Measurements from ENCODE around the gene PCDHB6.
"Not testable (repeated sequence)": the region's sequence is repeated elsewhere in the genome, so short reads cannot be mapped to it uniquely, and the experiment has no call there.

PCDHB6 gene

GRCh38 chr5:141172381-141173204 lies 22.7 kb downstream of the PCDHB6 start, which contains the start of gene PCDHB7:
Gene PCDHB7 (plus strand): TSS chr5:141172644. CDS start chr5:141172836, 192 bp downstream.
- TF ChIP-seq, protein P1, sequence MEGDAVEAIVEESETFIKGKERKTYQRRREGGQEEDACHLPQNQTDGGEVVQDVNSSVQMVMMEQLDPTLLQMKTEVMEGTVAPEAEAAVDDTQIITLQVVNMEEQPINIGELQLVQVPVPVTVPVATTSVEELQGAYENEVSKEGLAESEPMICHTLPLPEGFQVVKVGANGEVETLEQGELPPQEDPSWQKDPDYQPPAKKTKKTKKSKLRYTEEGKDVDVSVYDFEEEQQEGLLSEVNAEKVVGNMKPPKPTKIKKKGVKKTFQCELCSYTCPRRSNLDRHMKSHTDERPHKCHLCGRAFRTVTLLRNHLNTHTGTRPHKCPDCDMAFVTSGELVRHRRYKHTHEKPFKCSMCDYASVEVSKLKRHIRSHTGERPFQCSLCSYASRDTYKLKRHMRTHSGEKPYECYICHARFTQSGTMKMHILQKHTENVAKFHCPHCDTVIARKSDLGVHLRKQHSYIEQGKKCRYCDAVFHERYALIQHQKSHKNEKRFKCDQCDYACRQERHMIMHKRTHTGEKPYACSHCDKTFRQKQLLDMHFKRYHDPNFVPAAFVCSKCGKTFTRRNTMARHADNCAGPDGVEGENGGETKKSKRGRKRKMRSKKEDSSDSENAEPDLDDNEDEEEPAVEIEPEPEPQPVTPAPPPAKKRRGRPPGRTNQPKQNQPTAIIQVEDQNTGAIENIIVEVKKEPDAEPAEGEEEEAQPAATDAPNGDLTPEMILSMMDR (IDR thresholded peaks at IDR 0.05), result peak; percentile 24
- no peaks in the 10 kb centered on the region for H3K27me3 Mint-ChIP-seq (ENCODE audit: low read depth, poor library complexity)
- H3K4me1 Mint-ChIP-seq, result no peaks in the 10 kb centered on the region
- peaks cover 28% of the 10 kb centered on the region for H3K36me3 Mint-ChIP-seq (ENCODE audit: low read depth)
- DNase-seq, result peak; percentile 29
- H3K9me3 Mint-ChIP-seq, result peaks cover 55% of the 10 kb centered on the region
- H3K4me3 Mint-ChIP-seq, result no peak within 1 kb of the TSS
- no peak within 1 kb of the TSS for H3K27ac Mint-ChIP-seq

GRCh38 chr5:141174291-141175104 lies 24.6 kb downstream of the PCDHB6 start:
- H3K4me3 Mint-ChIP-seq; H3K27ac Mint-ChIP-seq; H3K27me3 Mint-ChIP-seq (ENCODE audit: low read depth, poor library complexity); H3K4me1 Mint-ChIP-seq; DNase-seq: not testable (repeated sequence)
- H3K9me3 Mint-ChIP-seq, result peaks cover 38% of the 10 kb centered on the region
- peaks cover 17% of the 10 kb centered on the region for H3K36me3 Mint-ChIP-seq (ENCODE audit: low read depth)

- H3K9me3 Mint-ChIP-seq, result peaks cover 38% of the 10 kb centered on the region
- H3K27ac Mint-ChIP-seq, result no peak overlapping the region
- TF ChIP-seq, protein P1 (IDR thresholded peaks at IDR 0.05), result no peak
- H3K4me1 Mint-ChIP-seq, result no peaks in the 10 kb centered on the region
- no peaks in the 10 kb centered on the region for H3K27me3 Mint-ChIP-seq (ENCODE audit: low read depth, poor library complexity)
- no peak for DNase-seq
- peaks cover 15% of the 10 kb centered on the region for H3K36me3 Mint-ChIP-seq (ENCODE audit: low read depth)
- H3K4me3 Mint-ChIP-seq, result no peak overlapping the region
Measured at GRCh38 chr5:141175933-141176332, 26.1 kb downstream of the PCDHB6 start.

GRCh38 chr5:141177577-141178191 lies 27.8 kb downstream of the PCDHB6 start, which contains the start of gene PCDHB8:
Gene PCDHB8 (plus strand): TSS chr5:141177790. CDS start chr5:141178035, 245 bp downstream.
- not testable (repeated sequence) for H3K4me1 Mint-ChIP-seq; H3K27ac Mint-ChIP-seq; DNase-seq; H3K27me3 Mint-ChIP-seq (ENCODE audit: low read depth, poor library complexity); H3K4me3 Mint-ChIP-seq
- Mint-ChIP-seq H3K9me3 (peaks cover 38% of the 10 kb centered on the region), H3K36me3 (ENCODE audit: low read depth) (peaks cover 17% of the 10 kb centered on the region)

DNA sequence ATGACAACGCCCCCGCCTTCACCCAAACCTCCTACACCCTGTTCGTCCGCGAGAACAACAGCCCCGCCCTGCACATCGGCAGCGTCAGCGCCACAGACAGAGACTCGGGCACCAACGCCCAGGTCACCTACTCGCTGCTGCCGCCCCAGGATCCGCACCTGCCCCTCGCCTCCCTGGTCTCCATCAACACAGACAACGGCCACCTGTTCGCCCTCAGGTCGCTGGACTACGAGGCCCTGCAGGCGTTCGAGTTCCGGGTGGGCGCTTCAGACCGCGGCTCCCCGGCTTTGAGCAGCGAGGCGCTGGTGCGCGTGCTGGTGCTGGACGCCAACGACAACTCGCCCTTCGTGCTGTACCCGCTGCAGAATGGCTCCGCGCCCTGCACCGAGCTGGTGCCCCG lies 29.5 kb downstream of the PCDHB6 start:
- H3K27me3 Mint-ChIP-seq (ENCODE audit: low read depth, poor library complexity); DNase-seq; H3K4me3 Mint-ChIP-seq; H3K4me1 Mint-ChIP-seq; H3K27ac Mint-ChIP-seq: not testable (repeated sequence)
- peaks cover 35% of the 10 kb centered on the region for H3K9me3 Mint-ChIP-seq
- H3K36me3 Mint-ChIP-seq (ENCODE audit: low read depth), result peaks cover 19% of the 10 kb centered on the region

DNA sequence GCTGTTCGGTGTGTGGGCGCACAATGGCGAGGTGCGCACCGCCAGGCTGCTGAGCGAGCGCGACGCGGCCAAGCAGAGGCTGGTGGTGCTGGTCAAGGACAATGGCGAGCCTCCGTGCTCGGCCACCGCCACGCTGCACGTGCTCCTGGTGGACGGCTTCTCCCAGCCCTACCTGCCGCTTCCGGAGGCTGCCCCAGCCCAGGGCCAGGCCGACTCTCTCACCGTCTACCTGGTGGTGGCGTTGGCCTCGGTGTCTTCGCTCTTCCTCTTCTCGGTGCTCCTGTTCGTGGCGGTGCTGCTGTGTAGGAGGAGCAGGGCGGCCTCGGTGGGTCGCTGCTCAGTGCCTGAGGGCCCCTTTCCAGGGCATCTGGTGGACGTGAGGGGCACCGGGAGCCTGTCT lies 30.0 kb downstream of the PCDHB6 start:
- H3K4me3 Mint-ChIP-seq; H3K27ac Mint-ChIP-seq; DNase-seq; H3K4me1 Mint-ChIP-seq; H3K27me3 Mint-ChIP-seq (ENCODE audit: low read depth, poor library complexity): not testable (repeated sequence)
- H3K36me3 Mint-ChIP-seq (ENCODE audit: low read depth), result peaks cover 24% of the 10 kb centered on the region
- peaks cover 40% of the 10 kb centered on the region for H3K9me3 Mint-ChIP-seq

- DNase-seq, result no peak
- Mint-ChIP-seq H3K27ac (no peak overlapping the region), H3K4me1 (peaks cover 6% of the 10 kb centered on the region), H3K4me3 (no peak overlapping the region), H3K36me3 (ENCODE audit: low read depth) (peaks cover 28% of the 10 kb centered on the region), H3K27me3 (ENCODE audit: low read depth, poor library complexity) (no peaks in the 10 kb centered on the region), H3K9me3 (peaks cover 44% of the 10 kb centered on the region)
- TF ChIP-seq, protein P1 (IDR thresholded peaks at IDR 0.05), result no peak
Measured at GRCh38 chr5:141180313-141180712, 30.5 kb downstream of the PCDHB6 start.
